OCI-LY3 (cell line): Measurements from ENCODE around the gene C1QTNF6.

ENCODE experiments used
- H2AFZ ChIP-seq: fragments of 200-600, 300-600 bp; shearing (Covaris generic); 2 replicates; pipeline ENCODE4 v1.6.0; 2014; ENCODE audit warnings: antibody characterized with exemption, low read depth, low read length
- H3K27ac ChIP-seq: fragments of 200-600, 300-600 bp; sonication (generic); 2 replicates; pipeline ENCODE4 v1.5.1; 2014; ENCODE audit warnings: mild to moderate bottlenecking, low read length, moderate library complexity, mixed read lengths
- H3K27me3 ChIP-seq: fragments of 200-600, 300-600 bp; sonication (generic); 2 replicates; pipeline ENCODE4 v1.6.1; 2014; ENCODE audit warnings: low read depth, low read length, mixed read lengths
- H3K36me3 ChIP-seq: fragments of 200-600, 300-600 bp; sonication (generic); replicated peaks from 2 replicates; pipeline ENCODE3; 2014; ENCODE audit warnings: low read depth, low read length, mixed read lengths
- H3K4me1 ChIP-seq: fragments of 300-600, 200-600 bp; sonication (generic); 2 replicates; pipeline ENCODE4 v1.6.1; 2014; ENCODE audit warnings: low read length, mixed read lengths
- H3K4me2 ChIP-seq: fragments of 200-600, 300-600 bp; sonication (generic); 2 replicates; pipeline ENCODE4 v1.6.1; 2014; ENCODE audit warnings: low read length, mixed read lengths
- H3K4me3 ChIP-seq: fragments of 300-600, 200-600 bp; sonication (generic); 2 replicates; pipeline ENCODE4 v1.5.1; 2014; ENCODE audit warnings: antibody characterized with exemption, mild to moderate bottlenecking, low read length, moderate library complexity
- H3K79me2 ChIP-seq: fragments of 300-600, 200-600 bp; shearing (Covaris generic); 2 replicates; pipeline ENCODE4 v1.6.1; 2014; ENCODE audit warnings: mild to moderate bottlenecking, low read length, mixed read lengths
- H3K9ac ChIP-seq: fragments of 300-600, 200-600 bp; shearing (Covaris generic); 2 replicates; pipeline ENCODE4 v1.6.0; 2014; ENCODE audit warnings: mild to moderate bottlenecking, low read length, moderate library complexity
- H3K9me3 ChIP-seq: fragments of 200-600, 300-600 bp; shearing (Covaris generic); 2 replicates; pipeline ENCODE4 v1.6.1; 2014; ENCODE audit warnings: low read length, mixed read lengths; ENCODE audit not compliant: insufficient read depth
- H4K20me1 ChIP-seq: fragments of 200-600, 300-600 bp; sonication (generic); 2 replicates; pipeline ENCODE4 v1.6.1; 2016; ENCODE audit warnings: low read length, mixed read lengths; ENCODE audit not compliant: insufficient read depth
- EZH2phosphoT487 ChIP-seq: fragments of 200-600 bp; shearing (Covaris generic); IDR thresholded peaks from 2 replicates; pipeline ENCODE4 v1.6.1; 2018; ENCODE audit warnings: antibody characterized with exemption, mixed run types, low read depth
- TF ChIP-seq, protein P1 (sequence below): fragments of 200-600, 300-600 bp; sonication (generic); IDR thresholded peaks from 2 replicates; pipeline ENCODE4 v1.5.1; 2014; ENCODE audit warnings: antibody characterized with exemption, low read length, low read depth

Gene C1QTNF6

DNA sequence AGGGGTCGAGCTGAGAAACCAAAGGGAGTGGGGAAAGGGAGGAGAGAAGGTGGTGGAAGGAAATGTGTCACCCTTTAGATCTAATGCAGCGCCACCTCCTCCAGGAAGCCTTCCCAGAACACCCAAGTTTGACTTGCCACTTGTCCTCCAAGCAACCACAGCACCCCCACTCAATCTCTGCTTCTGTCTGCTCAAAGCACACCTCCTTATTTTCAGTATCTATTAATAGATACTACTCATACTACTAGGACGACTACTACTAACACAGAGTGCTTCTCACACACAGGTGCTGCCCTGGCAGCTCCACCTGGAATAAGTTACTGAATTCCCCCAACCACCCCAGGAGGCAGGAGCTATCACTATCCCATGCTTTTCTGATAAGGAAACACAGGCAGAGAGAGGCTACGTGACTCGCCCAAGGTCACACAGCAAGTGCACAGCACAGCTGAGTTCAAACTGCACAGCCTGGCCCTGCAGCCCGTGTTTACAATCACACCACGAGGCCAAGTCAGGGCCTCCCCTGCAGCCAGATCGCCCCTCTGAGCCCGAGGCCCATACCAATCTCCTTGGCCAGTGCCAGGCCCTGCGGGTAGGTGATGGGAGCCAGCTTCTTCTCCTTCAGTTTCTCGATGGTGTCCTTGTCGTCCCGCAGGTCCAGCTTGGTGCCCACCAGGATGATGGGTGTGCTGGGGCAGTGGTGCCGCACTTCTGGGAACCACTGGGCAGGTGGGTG lies 42.8 kb upstream of the C1QTNF6 start:
- Histone ChIP-seq H3K9ac (peak overlapping the region; percentile 63), H3K36me3 (peaks cover 78% of the 10 kb centered on the region), H3K4me2 (peak overlapping the region; percentile 51), H4K20me1 (peaks cover 46% of the 10 kb centered on the region), H3K27ac (peak overlapping the region; percentile 94), H2AFZ (no peak overlapping the region), H3K27me3 (no peaks in the 10 kb centered on the region), H3K79me2 (peaks cover 71% of the 10 kb centered on the region), H3K4me1 (peaks cover 88% of the 10 kb centered on the region), H3K4me3 (peak overlapping the region; percentile 27; the same call in 1 of the 2 replicates), H3K9me3 (no peaks in the 10 kb centered on the region)
- TF ChIP-seq, protein P1, sequence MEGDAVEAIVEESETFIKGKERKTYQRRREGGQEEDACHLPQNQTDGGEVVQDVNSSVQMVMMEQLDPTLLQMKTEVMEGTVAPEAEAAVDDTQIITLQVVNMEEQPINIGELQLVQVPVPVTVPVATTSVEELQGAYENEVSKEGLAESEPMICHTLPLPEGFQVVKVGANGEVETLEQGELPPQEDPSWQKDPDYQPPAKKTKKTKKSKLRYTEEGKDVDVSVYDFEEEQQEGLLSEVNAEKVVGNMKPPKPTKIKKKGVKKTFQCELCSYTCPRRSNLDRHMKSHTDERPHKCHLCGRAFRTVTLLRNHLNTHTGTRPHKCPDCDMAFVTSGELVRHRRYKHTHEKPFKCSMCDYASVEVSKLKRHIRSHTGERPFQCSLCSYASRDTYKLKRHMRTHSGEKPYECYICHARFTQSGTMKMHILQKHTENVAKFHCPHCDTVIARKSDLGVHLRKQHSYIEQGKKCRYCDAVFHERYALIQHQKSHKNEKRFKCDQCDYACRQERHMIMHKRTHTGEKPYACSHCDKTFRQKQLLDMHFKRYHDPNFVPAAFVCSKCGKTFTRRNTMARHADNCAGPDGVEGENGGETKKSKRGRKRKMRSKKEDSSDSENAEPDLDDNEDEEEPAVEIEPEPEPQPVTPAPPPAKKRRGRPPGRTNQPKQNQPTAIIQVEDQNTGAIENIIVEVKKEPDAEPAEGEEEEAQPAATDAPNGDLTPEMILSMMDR = peak; percentile 8; the same call in 1 of the 2 replicates
- TF ChIP-seq EZH2phosphoT487 = no peak

GRCh38 chr22:37229805-37230672 lies 42.0 kb upstream of the C1QTNF6 start:
- Histone ChIP-seq H3K4me2 (peak overlapping the region; percentile 72), H3K9me3 (no peaks in the 10 kb centered on the region), H3K79me2 (peaks cover 63% of the 10 kb centered on the region), H3K36me3 (peaks cover 78% of the 10 kb centered on the region), H3K27ac (peak overlapping the region; percentile 94), H4K20me1 (peaks cover 38% of the 10 kb centered on the region), H2AFZ (no peak overlapping the region), H3K4me1 (peaks cover 88% of the 10 kb centered on the region), H3K27me3 (no peaks in the 10 kb centered on the region), H3K4me3 (peak overlapping the region; percentile 48), H3K9ac (peak overlapping the region; percentile 88)
- TF ChIP-seq, protein P1 = no peak

DNA sequence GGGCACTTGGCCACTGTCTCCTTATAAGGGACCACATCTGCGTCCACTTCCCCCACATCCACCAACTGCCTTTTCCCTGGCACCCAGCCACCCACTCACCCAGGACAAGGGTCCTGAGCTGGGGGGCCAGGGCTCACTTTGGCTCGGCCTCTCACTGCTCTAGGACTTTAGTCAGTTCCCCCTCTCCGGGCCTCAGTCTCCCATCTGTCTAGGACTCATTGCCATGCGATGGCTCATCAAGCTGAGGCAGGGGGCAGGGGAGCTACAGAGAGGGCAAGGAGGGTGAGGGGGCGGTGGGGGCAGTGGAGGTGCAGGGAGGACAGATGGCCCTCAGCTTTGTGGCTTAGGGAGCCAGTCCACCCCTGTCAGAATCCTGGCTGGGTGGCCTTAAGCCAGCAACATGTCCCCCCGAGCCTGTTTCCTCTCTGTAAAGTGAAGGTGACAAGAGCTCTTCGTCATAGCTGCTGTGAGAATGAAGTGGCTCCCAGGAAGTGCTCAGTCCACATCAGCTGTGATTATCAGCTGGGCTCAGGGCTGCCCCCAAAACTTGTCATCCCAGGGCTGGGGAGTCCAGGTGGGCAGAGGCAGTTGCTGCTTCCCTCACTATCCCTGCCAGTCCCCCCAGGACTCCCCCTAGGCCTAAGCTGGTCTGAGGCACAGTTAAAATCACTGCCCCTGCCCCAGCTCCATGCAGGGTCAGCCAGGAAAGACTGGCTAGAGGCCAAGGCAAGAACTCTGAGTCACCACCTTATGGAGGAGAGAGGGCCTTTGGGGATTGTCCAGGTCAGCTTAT lies 41.2 kb upstream of the C1QTNF6 start:
- TF ChIP-seq EZH2phosphoT487 = no peak
- TF ChIP-seq, protein P1 = no peak
- Histone ChIP-seq H3K27me3 (no peaks in the 10 kb centered on the region), H4K20me1 (peaks cover 30% of the 10 kb centered on the region), H3K4me1 (peaks cover 89% of the 10 kb centered on the region), H3K27ac (peak overlapping the region; percentile 94), H3K9me3 (no peaks in the 10 kb centered on the region), H3K9ac (peak overlapping the region; percentile 88), H2AFZ (no peak overlapping the region), H3K79me2 (peaks cover 60% of the 10 kb centered on the region), H3K4me3 (peak overlapping the region; percentile 48), H3K4me2 (peak overlapping the region; percentile 72), H3K36me3 (peaks cover 78% of the 10 kb centered on the region)
